Measurements from ENCODE around the gene CTAGE6. TPM values are rescaled to one million over a fixed set of nuclear protein-coding genes. Genes with fewer than 3 reads are reported as not detected.
"Not testable (repeated sequence)": the region's sequence is repeated elsewhere in the genome, so short reads cannot be mapped to it uniquely, and the experiment has no call there.

CTAGE6 gene
- total RNA-seq, 1 experiment from 2014 or later, result not detected

DNA sequence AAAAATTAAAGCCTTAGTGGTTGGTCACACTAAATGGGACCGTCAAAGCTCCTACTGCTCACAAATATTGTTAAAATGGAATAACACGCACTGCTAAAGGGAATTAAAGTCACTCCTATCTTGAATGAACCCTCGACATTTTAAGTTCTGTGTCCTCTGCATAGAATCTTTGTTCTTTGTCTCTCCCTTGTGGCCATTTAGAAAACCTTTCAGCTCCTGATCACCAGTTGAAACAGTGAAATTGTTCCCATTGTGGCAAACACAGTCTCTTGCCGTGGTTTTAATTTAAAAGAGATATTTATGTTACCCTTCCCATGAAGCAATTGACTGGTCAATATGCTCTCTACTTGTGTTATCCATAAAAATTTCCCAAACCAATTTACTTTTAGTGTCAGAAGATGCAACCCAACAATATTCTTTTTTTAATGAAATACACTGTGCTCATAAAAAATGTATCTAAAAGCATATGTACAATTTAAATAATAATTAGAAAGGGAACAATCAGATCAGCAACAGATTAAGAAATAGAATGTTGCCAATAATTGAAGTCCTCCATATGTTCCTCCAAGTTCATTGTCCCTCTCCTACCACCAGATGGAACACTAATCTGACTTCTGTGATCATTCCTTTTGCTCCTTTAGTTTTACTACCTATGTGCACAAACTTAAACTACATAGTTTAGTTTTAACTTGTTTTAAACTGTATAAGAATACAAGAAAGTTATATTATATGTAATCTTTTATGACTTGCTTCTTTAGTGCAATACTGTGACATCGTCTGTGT, 20.3 kb downstream of the CTAGE6 start:
- POLR2A ChIA-PET, result not testable (repeated sequence)

DNA sequence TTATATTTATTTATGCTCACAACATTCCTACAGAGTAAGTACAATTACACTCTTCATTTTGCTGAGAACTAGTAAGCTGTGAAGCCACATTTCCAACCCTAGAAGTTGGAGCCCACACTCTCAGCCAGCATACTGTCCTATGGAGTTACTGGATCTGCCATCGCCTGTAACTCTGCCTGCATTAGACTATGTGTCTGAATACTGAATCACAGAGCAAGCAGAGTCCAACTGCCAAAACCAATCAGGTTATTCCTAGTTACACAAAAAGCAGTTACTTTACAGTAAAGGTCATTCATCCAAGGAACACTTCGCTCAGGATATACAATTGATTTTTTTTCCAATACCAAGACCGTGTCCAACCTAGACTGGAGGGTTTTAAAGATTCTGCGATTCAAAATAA, 21.5 kb downstream of the CTAGE6 start:
- intact Hi-C loops (cut with micrococcal nuclease; ENCODE audit: unreplicated experiment) (no loop called here), in situ Hi-C loops (cut with HindIII; ENCODE audit: low pct_unique_long_range_greater_than_20kb, low sequenced_read_pairs) (no loop called here)
- BruUV-seq (replicated peaks), result no TSS peak
- Histone ChIP-seq H3K4me3 (ENCODE audit: low read depth in 2 of 2, low read length in 2 of 2) (no peak overlapping the region), H3K36me3 (ENCODE audit: control insufficient read depth, insufficient read depth, low read length) (no peaks in the 10 kb centered on the region), H3K9me3 (ENCODE audit: control insufficient read depth, insufficient read depth, low read depth, low read length) (no peaks in the 10 kb centered on the region), H3K27ac (ENCODE audit: low read length) (no peak overlapping the region), H3K27me3 (ENCODE audit: control insufficient read depth, insufficient read depth, low read length) (no peaks in the 10 kb centered on the region), H3K4me1 (ENCODE audit: control insufficient read depth, insufficient read depth, low read length) (no peaks in the 10 kb centered on the region)
- DNase-seq (ENCODE audit: low read depth, low spot score), result no peak
- ATAC-seq, result no peak
- CTCF ChIA-PET, result no interaction called here
- POLR2A ChIA-PET, result no interaction called here
- TF ChIP-seq, protein P1, sequence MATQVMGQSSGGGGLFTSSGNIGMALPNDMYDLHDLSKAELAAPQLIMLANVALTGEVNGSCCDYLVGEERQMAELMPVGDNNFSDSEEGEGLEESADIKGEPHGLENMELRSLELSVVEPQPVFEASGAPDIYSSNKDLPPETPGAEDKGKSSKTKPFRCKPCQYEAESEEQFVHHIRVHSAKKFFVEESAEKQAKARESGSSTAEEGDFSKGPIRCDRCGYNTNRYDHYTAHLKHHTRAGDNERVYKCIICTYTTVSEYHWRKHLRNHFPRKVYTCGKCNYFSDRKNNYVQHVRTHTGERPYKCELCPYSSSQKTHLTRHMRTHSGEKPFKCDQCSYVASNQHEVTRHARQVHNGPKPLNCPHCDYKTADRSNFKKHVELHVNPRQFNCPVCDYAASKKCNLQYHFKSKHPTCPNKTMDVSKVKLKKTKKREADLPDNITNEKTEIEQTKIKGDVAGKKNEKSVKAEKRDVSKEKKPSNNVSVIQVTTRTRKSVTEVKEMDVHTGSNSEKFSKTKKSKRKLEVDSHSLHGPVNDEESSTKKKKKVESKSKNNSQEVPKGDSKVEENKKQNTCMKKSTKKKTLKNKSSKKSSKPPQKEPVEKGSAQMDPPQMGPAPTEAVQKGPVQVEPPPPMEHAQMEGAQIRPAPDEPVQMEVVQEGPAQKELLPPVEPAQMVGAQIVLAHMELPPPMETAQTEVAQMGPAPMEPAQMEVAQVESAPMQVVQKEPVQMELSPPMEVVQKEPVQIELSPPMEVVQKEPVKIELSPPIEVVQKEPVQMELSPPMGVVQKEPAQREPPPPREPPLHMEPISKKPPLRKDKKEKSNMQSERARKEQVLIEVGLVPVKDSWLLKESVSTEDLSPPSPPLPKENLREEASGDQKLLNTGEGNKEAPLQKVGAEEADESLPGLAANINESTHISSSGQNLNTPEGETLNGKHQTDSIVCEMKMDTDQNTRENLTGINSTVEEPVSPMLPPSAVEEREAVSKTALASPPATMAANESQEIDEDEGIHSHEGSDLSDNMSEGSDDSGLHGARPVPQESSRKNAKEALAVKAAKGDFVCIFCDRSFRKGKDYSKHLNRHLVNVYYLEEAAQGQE (IDR thresholded peaks at IDR 0.05; ENCODE audit: insufficient read depth in 1 of 2, low read depth in 2 of 2, low read length in 1 of 2), result no peak
- TF ChIP-seq TCF7L2 (IDR thresholded peaks at IDR 0.05; ENCODE audit: low read depth, low read length) (no peak), POLR2AphosphoS5 (IDR thresholded peaks at IDR 0.05; ENCODE audit: low read depth, low read length) (no peak), SIN3A (IDR thresholded peaks at IDR 0.05; ENCODE audit: borderline replicate concordance, insufficient read depth, low read depth, low read length) (no peak)
- TF ChIP-seq, protein P2, sequence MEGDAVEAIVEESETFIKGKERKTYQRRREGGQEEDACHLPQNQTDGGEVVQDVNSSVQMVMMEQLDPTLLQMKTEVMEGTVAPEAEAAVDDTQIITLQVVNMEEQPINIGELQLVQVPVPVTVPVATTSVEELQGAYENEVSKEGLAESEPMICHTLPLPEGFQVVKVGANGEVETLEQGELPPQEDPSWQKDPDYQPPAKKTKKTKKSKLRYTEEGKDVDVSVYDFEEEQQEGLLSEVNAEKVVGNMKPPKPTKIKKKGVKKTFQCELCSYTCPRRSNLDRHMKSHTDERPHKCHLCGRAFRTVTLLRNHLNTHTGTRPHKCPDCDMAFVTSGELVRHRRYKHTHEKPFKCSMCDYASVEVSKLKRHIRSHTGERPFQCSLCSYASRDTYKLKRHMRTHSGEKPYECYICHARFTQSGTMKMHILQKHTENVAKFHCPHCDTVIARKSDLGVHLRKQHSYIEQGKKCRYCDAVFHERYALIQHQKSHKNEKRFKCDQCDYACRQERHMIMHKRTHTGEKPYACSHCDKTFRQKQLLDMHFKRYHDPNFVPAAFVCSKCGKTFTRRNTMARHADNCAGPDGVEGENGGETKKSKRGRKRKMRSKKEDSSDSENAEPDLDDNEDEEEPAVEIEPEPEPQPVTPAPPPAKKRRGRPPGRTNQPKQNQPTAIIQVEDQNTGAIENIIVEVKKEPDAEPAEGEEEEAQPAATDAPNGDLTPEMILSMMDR (IDR thresholded peaks at IDR 0.05), result no peak

More for the DNA sequence above, 20.3 kb downstream of the CTAGE6 start:
- H3K27me3 ChIP-seq (ENCODE audit: control insufficient read depth, insufficient read depth, low read length); H3K4me3 ChIP-seq (ENCODE audit: low read depth in 2 of 2, low read length in 2 of 2); H3K36me3 ChIP-seq (ENCODE audit: control insufficient read depth, insufficient read depth, low read length); CTCF ChIA-PET; in situ Hi-C loops (cut with HindIII; ENCODE audit: low pct_unique_long_range_greater_than_20kb, low sequenced_read_pairs); H3K4me1 ChIP-seq (ENCODE audit: control insufficient read depth, insufficient read depth, low read length); BruUV-seq (replicated peaks); H3K27ac ChIP-seq (ENCODE audit: low read length); intact Hi-C loops (cut with micrococcal nuclease; ENCODE audit: unreplicated experiment); H3K9me3 ChIP-seq (ENCODE audit: control insufficient read depth, insufficient read depth, low read depth, low read length): not testable (repeated sequence)
- DNase-seq (ENCODE audit: low read depth, low spot score) (peak; percentile 27), ATAC-seq (peak; percentile 88)
- TF ChIP-seq, protein P2 (IDR thresholded peaks at IDR 0.05), result peak; percentile 69; the same call in 1 of the 2 replicates
